IMR-90 (cell line): ENCODE results near the gene OR13J1. TPM values are rescaled to one million over a fixed set of nuclear protein-coding genes. Genes with fewer than 3 reads are reported as not detected.

Experiments
- ATAC-seq: fragments of 200-7000 bp; cut with Tn5 transposase; 2 replicates; pipeline ENCODE4 v1.9.1; 2020; ENCODE audit warnings: low read depth, mild to moderate bottlenecking, moderate library complexity
- BruUV-seq: library from RNA; stranded (reverse); fragments of 400-500 nt; replicated peaks from 2 replicates; lab custom pipeline; 2021; lab: Mats Ljungman, UMichigan
- CTCF ChIA-PET: fragments of 300-600 bp; formaldehyde crosslinking; extraction: SDS; loops from one replicate; lab custom pipeline; 2021; ENCODE audit warnings: antibody characterized with exemption; lab: Yijun Ruan, JAX
- POLR2A ChIA-PET: fragments of 300-600 bp; sonication (Branson Sonifier 250); formaldehyde crosslinking; loops from one replicate; lab custom pipeline; 2022; ENCODE audit warnings: antibody characterized with exemption; ENCODE audit not compliant: unreplicated experiment; lab: Charles Lee
- DNase-seq: peaks from one replicate; pipeline ENCODE4 v3.0.0; 2013
- H2AFZ ChIP-seq: replicated peaks from 2 replicates; pipeline ENCODE3; 2013; ENCODE audit warnings: low read length, mild to moderate bottlenecking; ENCODE audit not compliant: poor library complexity
- H2AK5ac ChIP-seq: 2 replicates; pipeline ENCODE4 v1.6.1; 2013; ENCODE audit warnings: low read depth, low read length, inconsistent platforms
- H2AK9ac ChIP-seq: replicated peaks from 2 replicates; pipeline ENCODE3; 2013; ENCODE audit warnings: mild to moderate bottlenecking, low read depth, low read length, moderate library complexity; ENCODE audit not compliant: poor library complexity
- H2BK120ac ChIP-seq: 2 replicates; pipeline ENCODE4 v1.6.1; 2013; ENCODE audit warnings: low read depth, low read length, inconsistent platforms
- H2BK15ac ChIP-seq: 3 replicates; pipeline ENCODE4 v1.6.1; 2013; ENCODE audit warnings: low read depth, low read length, inconsistent platforms
- H2BK20ac ChIP-seq: 2 replicates; pipeline ENCODE4 v1.6.1; 2013; ENCODE audit warnings: low read depth, mild to moderate bottlenecking, inconsistent platforms, low read length, moderate library complexity
- H2BK5ac ChIP-seq: 2 replicates; pipeline ENCODE4 v1.6.1; 2013; ENCODE audit warnings: mild to moderate bottlenecking, low read depth, low read length, inconsistent platforms; ENCODE audit not compliant: poor library complexity, severe bottlenecking
- H3K14ac ChIP-seq: replicated peaks from 2 replicates; pipeline ENCODE4 v1.6.1; 2013; ENCODE audit warnings: low read depth, low read length, inconsistent platforms
- H3K18ac ChIP-seq: 2 replicates; pipeline ENCODE4 v1.6.1; 2013; ENCODE audit warnings: low read depth, low read length, control low read depth
- H3K23ac ChIP-seq: 2 replicates; pipeline ENCODE4 v1.6.1; 2013; ENCODE audit warnings: low read depth, low read length, inconsistent platforms
- H3K27ac ChIP-seq: 2 replicates; pipeline ENCODE4 v1.5.1; 2013; ENCODE audit warnings: mild to moderate bottlenecking, control low read depth, low read length; ENCODE audit not compliant: insufficient read depth
- H3K27me3 ChIP-seq: 2 replicates; pipeline ENCODE4 v1.6.1; 2013; ENCODE audit warnings: low read length; ENCODE audit not compliant: control insufficient read depth, insufficient read depth
- H3K36me3 ChIP-seq: 2 replicates; pipeline ENCODE4 v1.6.1; 2013; ENCODE audit warnings: low read length, mixed read lengths; ENCODE audit not compliant: control insufficient read depth, insufficient read depth
- H3K4ac ChIP-seq: 2 replicates; pipeline ENCODE4 v1.6.1; 2013; ENCODE audit warnings: low read depth, low read length, inconsistent platforms
- H3K4me1 ChIP-seq: 2 replicates; pipeline ENCODE4 v1.6.1; 2013; ENCODE audit warnings: low read length, mixed read lengths; ENCODE audit not compliant: control insufficient read depth, insufficient read depth
- H3K4me2 ChIP-seq: 2 replicates; pipeline ENCODE4 v1.6.1; 2013; ENCODE audit warnings: low read depth, mild to moderate bottlenecking, control low read depth, low read length, moderate library complexity
- H3K4me3 ChIP-seq: 2 replicates; pipeline ENCODE4 v1.5.1; 2013; ENCODE audit warnings: low read depth, mild to moderate bottlenecking, control low read depth, low read length, moderate library complexity; ENCODE audit not compliant: insufficient read depth
- H3K56ac ChIP-seq: 2 replicates; pipeline ENCODE4 v1.6.1; 2013; ENCODE audit warnings: low read length, inconsistent platforms; ENCODE audit not compliant: insufficient read depth; ENCODE audit errors: extremely low read depth
- H3K79me1 ChIP-seq, 2 experiments: 2 replicates each; pipeline ENCODE4 v1.6.1; 2013; ENCODE audit warnings: low read length in 2 of 2, inconsistent platforms in 1 of 2, low read depth in 1 of 2
- H3K9ac ChIP-seq: 2 replicates; pipeline ENCODE4 v1.6.1; 2013; ENCODE audit warnings: low read depth, low read length, control low read depth
- H3K9me1 ChIP-seq: 2 replicates; pipeline ENCODE4 v1.6.1; 2013; ENCODE audit warnings: low read length, inconsistent platforms; ENCODE audit not compliant: insufficient read depth
- H3K9me3 ChIP-seq: 2 replicates; pipeline ENCODE4 v1.6.1; 2013; ENCODE audit warnings: low read length; ENCODE audit not compliant: control insufficient read depth, insufficient read depth
- H4K20me1 ChIP-seq: 2 replicates; pipeline ENCODE4 v1.6.1; 2013; ENCODE audit warnings: low read length, inconsistent platforms; ENCODE audit not compliant: insufficient read depth
- H4K5ac ChIP-seq: 2 replicates; pipeline ENCODE4 v1.6.1; 2013; ENCODE audit warnings: mild to moderate bottlenecking, low read depth, low read length, control low read depth
- H4K8ac ChIP-seq, 2 experiments: 2 replicates each; pipeline ENCODE4 v1.6.1; 2013; ENCODE audit warnings: low read depth in 2 of 2, low read length in 2 of 2, control low read depth in 1 of 2, inconsistent platforms in 1 of 2
- H4K91ac ChIP-seq: 2 replicates; pipeline ENCODE4 v1.6.1; 2013; ENCODE audit warnings: low read depth, low read length, inconsistent platforms; ENCODE audit not compliant: insufficient read depth
- CEBPB ChIP-seq: IDR thresholded peaks from 2 replicates; pipeline ENCODE4 v1.6.1; 2012; ENCODE audit warnings: low read depth, low read length, improper control_type of control experiment
- RFX5 ChIP-seq: IDR thresholded peaks from 2 replicates; pipeline ENCODE4 v1.8.0; 2012; ENCODE audit warnings: low read depth, mild to moderate bottlenecking, low read length, moderate library complexity
- WGBS, 2 experiments: methylation state at CpG; one replicate each; pipeline versions ENCODE4 v1.1.5 to v1.1.7; 2013; ENCODE audit warnings: missing lambda C conversion rate in 2 of 2; ENCODE audit not compliant: insufficient read length in 1 of 2; ENCODE audit errors: extremely low coverage in 2 of 2; 5-methylcytosine and 5-hydroxymethylcytosine counted together
- dilution Hi-C: fragments of 300-500 bp; cut with HindIII; formaldehyde crosslinking; loops from one replicate; pipeline ENCODE4 v1.14.3; 2018; ENCODE audit warnings: low sequenced_read_pairs; ENCODE audit not compliant: unreplicated experiment
- in situ Hi-C: fragments of 300-500 bp; cut with MboI; formaldehyde crosslinking; loops from 3 replicates; pipeline ENCODE4 v1.14.3; 2019; ENCODE audit warnings: low sequenced_read_pairs, inconsistent platforms, mixed read lengths
- intact Hi-C: fragments of 100-400 bp; cut with micrococcal nuclease; formaldehyde crosslinking; loops from 2 replicates; pipeline ENCODE4 v1.10.0; 2022
- polyA plus RNA-seq, 3 experiments: library from polyadenylated mRNA; depleted of rRNA; stranded (reverse); fragments of >200 nt; gene quantifications; 2 replicates each; pipeline ENCODE4 v1.2.3, GENCODE V29; 2012; ENCODE audit warnings: low replicate concordance in 1 of 3
- total RNA-seq: library from RNA; depleted of rRNA; stranded (reverse); fragments of >200 nt; gene quantifications from 2 replicates; pipeline ENCODE4 v1.2.3, GENCODE V29; 2012

OR13J1 gene
- total and polyA plus RNA-seq, 2 of the 4 experiments (the other 2 are of a cell fraction): not detected

DNA sequence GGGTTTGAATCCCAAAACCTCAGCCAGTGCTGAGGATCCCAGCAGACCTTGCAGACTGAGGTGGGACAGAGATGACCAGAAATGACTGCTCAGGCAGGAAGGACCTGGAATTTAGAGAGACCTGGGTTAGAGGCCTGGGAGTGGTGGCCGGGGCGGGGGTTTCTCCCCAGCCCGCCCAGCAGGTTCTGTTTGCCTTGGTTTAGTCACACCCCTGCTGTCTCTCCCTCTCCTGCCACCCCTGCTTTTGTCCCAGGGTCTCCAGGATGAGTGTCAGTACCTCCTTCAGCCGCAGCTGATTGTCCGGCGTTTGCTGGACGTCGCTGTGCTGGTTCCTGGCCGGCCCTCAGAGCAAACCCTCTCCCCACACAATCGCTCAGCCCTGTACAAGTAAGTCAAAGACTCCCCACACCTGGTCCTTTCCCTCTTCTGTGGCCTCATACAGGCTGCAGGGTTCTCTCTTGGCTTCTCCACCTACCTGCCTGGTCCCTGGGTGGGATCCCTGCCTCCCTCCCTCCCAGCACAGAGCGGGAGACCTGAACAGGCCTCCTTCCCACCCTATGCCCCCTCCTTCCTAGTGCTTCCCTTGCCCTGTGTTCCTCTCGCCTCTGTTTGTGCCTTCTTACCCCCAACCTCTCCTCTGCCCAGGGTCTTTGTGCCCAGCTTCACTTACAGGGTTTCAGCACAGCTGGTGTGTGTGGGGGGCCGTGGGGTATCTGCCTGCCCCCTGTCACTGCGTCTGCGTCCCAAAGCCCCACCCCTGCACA, 29.1 kb downstream of the OR13J1 start:
- H3K79me1 ChIP-seq: peaks cover 3 to 4% of the 10 kb centered on the region in 2 experiments; a peak in 1 of 4 replicates
- no peak overlapping the region for H3K14ac ChIP-seq
- no peak overlapping the region for H2AFZ ChIP-seq
- ATAC-seq: no peak
- ChIA-PET POLR2A (no interaction called here), CTCF (interaction anchor here (1.2 kb wide), 1 partner anchor 15 kb away, joined by 3 read pairs; no protein-coding TSS in a partner anchor)
- TF ChIP-seq RFX5 (no peak), CEBPB (no peak)
- H3K4me1 ChIP-seq: peaks cover 17% of the 10 kb centered on the region
- H2BK120ac ChIP-seq: no peak overlapping the region
- peaks cover 9% of the 10 kb centered on the region; the same call in 1 of the 2 replicates for H4K20me1 ChIP-seq
- DNase-seq: no peak
- no peak overlapping the region for H2AK9ac ChIP-seq
- peaks cover 15% of the 10 kb centered on the region for H3K9me1 ChIP-seq
- H2BK15ac ChIP-seq: no peak overlapping the region
- no peak overlapping the region for H3K4me3 ChIP-seq
- no peak overlapping the region for H4K91ac ChIP-seq
- no peak overlapping the region for H3K56ac ChIP-seq
- H3K18ac ChIP-seq: no peak overlapping the region
- no peak overlapping the region for H3K4ac ChIP-seq
- WGBS, 2 experiments: 93% methylated on average over 8 of the region's 15 CpGs; no CpG with 5 or more reads in 1 of the 2 experiments
- peaks cover 2% of the 10 kb centered on the region; the same call in 1 of the 2 replicates for H3K36me3 ChIP-seq
- intact Hi-C loops (no loop called here), dilution Hi-C loops (no loop called here), in situ Hi-C loops (no loop called here)
- H2BK5ac ChIP-seq: no peak overlapping the region
- H4K8ac ChIP-seq: no peak overlapping the region
- H3K9ac ChIP-seq: no peak overlapping the region
- H2BK20ac ChIP-seq: no peak overlapping the region
- H2AK5ac ChIP-seq: no peak overlapping the region
- H3K4me2 ChIP-seq: no peak overlapping the region
- H3K23ac ChIP-seq: no peak overlapping the region
- H3K9me3 ChIP-seq: no peaks in the 10 kb centered on the region
- H4K5ac ChIP-seq: no peak overlapping the region
- no TSS peak for BruUV-seq
- H3K27me3 ChIP-seq: no peaks in the 10 kb centered on the region
- H3K27ac ChIP-seq: no peak overlapping the region
